KOPT-K1 (cell line): ENCODE results near the gene RXYLT1.

Experiments used
- H3K27ac ChIP-seq: fragments of 200-600 bp; sonication (generic); 2 replicates; pipeline ENCODE4 v1.5.1; 2016; ENCODE audit warnings: antibody characterized with exemption, mild to moderate bottlenecking, low read depth, low read length; ENCODE audit not compliant: poor library complexity, severe bottlenecking
- H3K36me3 ChIP-seq: fragments of 200-600 bp; sonication (generic); 2 replicates; pipeline ENCODE4 v1.5.1; 2017; ENCODE audit warnings: antibody characterized with exemption, mild to moderate bottlenecking, low read length, moderate library complexity; ENCODE audit not compliant: insufficient read depth
- H3K9me3 ChIP-seq: fragments of 200-600 bp; sonication (generic); 2 replicates; pipeline ENCODE4 v1.5.1; 2017; ENCODE audit warnings: antibody characterized with exemption, low read length, mild to moderate bottlenecking; ENCODE audit not compliant: insufficient read depth, poor library complexity, severe bottlenecking

Gene RXYLT1

DNA sequence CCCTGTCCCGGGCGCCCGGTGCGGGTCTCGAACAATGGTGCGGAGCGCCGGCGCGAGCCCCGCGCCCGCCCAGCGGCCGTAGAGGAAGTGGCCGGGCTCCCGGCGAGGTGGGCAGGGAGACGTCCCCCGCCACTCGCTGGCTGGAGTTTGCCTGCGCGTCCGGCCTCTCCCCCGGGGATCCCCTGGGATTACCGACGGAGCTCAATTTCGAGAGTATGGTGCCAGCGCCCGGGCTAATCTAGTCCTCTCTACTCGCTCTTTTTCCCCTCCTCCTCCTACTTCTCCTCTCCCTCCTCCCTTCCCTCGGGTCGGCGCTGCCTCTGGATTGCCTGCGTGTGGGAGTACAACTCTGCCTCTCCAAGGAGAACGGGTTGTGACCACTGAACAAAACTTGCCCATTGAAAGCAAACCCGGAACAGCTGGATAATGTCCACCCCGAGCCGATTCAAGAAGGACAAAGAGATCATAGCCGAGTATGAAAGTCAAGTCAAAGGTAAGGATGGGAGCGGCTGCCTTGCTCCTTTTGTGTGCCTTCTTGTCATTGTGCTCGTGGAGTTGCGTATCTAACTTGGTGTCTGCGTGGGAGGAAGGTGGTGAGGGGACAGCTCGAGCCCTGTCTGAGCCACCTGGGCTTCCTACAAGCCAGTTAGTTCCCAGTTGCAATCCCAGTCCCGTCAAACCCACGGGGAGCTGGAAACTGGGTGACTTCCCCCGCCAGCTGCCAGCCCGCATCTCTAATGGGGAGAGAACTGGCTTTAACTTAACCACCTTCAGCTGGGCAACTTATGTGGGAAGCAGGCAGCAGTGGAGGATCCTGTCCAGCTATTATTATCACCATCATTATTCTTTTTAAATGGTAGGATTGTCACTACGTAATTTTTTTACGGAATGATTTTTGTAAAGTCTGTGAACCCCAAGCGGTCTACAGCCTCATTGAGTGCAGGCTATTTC is 65.0 kb downstream of the RXYLT1 start, which contains the start of gene SRGAP1:
Gene SRGAP1 (plus strand): TSS at position 310 of the 951 bp plus-strand sequence. CDS start 117 bp downstream, at position 427.
- Histone ChIP-seq H3K27ac (no peak within 1 kb of the TSS), H3K36me3 (no peaks in the 10 kb centered on the region), H3K9me3 (no peaks in the 10 kb centered on the region)

DNA sequence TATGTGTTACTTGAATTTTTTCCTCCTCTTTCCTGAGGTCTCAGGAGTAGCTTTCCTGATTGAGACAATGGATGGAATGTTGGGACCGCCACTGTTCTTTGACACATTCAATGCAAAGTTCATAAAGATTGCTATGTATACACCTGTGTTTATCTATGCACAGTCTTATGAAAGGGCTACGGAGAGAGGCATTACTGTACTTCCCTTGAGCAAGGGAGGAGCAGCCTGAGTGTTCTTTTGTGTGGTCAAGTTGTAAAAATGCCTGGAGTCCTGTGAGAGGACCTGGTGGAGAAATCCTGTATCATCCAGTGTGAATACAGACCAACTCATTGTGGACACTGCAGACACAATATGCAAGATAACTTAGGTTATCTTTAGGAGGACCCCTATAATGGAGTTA is 66.0 kb downstream of the RXYLT1 start:
- Histone ChIP-seq H3K36me3 (no peaks in the 10 kb centered on the region), H3K9me3 (no peaks in the 10 kb centered on the region), H3K27ac (no peak overlapping the region)

DNA sequence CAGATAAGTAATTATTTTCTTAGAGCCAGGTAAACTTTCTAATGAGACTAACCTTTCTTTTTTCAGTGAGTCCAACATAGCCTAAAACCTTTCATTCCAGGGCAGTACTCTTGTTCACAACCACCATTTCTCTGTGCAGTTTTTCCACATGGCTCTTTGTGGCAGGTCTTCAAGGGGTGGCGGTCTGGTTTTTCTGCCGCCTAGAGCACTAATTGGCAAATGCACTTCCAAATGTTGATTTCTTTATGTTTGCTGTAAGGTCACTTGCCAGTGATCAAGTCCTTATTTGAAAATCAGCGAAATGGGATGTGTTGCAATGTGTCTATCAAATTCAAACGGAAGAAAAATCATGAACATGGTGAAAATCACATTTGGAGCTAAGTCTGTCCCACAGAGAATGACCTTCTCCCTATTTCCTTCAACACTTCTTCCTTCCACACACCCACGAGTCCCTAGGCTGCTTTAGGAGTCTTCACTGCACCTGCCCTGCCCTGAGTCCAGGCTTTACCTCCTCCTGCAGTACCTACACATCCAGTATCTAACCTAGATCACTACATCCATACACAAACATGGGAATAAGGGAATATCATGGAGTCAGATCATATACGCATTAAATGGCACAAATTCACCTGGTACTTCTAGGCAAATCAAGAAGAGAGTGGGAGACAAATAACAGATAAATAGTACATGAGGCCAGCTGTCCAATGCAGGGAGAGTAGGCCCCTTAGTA is 66.7 kb downstream of the RXYLT1 start:
- no peak overlapping the region for H3K27ac ChIP-seq
- H3K9me3 ChIP-seq = no peaks in the 10 kb centered on the region

DNA sequence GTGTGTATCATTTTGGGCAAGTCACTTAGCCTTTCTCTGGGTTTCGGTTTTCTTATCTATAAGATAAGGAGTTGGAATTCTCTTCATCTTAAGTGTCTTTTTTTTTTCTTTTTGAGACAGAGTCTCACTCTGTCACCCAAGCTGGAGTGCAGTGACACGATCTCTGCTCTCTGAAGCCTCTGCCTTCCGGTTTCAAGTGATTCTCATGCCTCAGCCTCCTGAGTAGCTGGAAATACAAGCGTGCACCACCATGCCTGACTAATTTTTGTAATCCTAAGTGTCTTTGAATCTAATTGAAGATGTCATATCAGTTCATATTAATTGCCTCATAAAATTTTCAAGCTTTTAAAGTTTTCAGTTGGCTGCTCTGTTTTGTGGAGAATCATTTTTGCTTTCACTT is 68.7 kb downstream of the RXYLT1 start:
- no peak overlapping the region for H3K27ac ChIP-seq
- no peaks in the 10 kb centered on the region for H3K9me3 ChIP-seq

More for the DNA sequence above, 66.7 kb downstream of the RXYLT1 start:
- no peaks in the 10 kb centered on the region for H3K36me3 ChIP-seq

DNA sequence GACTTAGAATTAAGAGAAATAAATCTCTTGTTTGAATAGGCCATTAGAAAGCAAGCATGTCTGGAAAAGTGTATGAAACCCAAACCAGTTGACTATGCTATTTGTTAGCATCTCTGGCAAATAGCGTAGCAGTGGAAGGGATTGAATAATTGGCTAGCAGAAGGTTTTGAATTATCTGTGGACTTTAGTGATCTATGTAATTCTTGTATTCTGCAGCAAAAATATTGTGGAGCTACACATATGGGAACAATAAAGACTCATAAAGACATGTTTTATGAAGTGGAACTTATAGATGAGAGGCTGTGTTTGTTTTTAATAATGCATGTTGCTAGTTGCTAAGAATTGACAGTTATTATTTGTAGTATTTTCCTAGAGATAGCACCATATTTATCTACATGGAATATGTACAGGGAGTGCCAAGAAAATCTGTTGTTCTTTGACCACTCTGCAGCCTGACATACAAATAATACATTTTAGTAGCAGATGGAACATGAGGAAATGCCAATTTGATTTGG is 69.5 kb downstream of the RXYLT1 start:
- Histone ChIP-seq H3K9me3 (no peaks in the 10 kb centered on the region), H3K36me3 (no peaks in the 10 kb centered on the region), H3K27ac (no peak overlapping the region)

More for the DNA sequence above, 68.7 kb downstream of the RXYLT1 start:
- no peaks in the 10 kb centered on the region for H3K36me3 ChIP-seq

DNA sequence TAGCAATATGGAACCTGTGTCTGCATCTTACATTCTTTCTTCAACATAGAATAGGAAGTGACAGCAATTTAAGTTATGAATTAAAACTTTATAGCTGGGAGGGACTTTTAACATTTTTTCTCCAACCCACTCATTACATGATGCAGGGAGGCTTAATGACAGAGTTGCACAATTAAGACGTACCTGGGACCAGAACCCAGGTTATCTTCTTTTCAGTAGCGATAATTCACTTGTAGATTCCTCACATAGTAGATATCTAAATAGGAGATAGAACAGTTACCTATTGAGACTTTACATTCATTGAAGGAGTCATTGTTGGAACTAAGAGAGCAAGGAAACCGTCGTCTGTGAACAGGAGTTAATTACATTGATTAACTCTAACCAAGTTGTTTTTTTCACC is 69.9 kb downstream of the RXYLT1 start:
- Histone ChIP-seq H3K36me3 (no peaks in the 10 kb centered on the region), H3K27ac (no peak overlapping the region)

DNA sequence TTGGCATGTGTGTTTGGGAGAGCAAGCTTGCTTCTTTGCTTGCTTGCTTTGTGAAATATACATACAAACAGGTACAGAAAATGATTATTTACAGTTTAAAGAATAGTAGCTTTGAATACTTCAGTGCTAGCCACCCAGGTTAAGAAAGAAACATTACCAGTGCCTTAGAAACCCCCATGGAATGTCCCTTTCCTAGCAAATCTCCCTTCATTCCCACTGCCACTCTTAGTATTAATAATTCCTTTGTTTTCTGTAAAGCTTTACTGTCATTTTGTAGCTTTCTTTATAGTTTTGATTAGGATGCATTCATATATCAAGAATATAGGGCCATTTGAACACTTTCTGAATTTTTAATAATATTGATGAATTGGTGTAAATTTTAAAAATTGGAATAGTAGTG is 74.3 kb downstream of the RXYLT1 start:
- H3K36me3 ChIP-seq = no peaks in the 10 kb centered on the region
- H3K9me3 ChIP-seq = no peaks in the 10 kb centered on the region
- no peak overlapping the region for H3K27ac ChIP-seq

More for the DNA sequence above, 69.9 kb downstream of the RXYLT1 start:
- H3K9me3 ChIP-seq = no peaks in the 10 kb centered on the region

DNA sequence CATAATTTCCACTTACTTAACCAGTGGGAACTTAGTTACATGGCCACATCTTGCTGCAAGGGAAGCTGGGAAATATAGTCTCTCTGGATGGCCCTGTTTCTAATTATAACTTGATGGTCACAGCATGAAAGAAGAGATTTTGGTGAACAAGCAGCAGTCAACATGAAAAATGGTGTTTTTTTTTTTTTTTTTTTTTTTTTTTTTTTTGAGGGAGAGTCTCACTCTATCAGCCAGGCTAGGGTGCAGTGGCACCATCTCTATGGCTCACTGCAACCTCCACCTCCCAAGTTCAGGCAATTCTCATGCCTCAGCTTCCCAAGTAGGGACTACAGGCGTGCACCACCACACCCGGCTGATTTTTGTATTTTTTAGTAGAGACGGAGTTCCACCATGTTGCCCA is 75.6 kb downstream of the RXYLT1 start:
- no peak overlapping the region for H3K27ac ChIP-seq
- H3K36me3 ChIP-seq = no peaks in the 10 kb centered on the region

DNA sequence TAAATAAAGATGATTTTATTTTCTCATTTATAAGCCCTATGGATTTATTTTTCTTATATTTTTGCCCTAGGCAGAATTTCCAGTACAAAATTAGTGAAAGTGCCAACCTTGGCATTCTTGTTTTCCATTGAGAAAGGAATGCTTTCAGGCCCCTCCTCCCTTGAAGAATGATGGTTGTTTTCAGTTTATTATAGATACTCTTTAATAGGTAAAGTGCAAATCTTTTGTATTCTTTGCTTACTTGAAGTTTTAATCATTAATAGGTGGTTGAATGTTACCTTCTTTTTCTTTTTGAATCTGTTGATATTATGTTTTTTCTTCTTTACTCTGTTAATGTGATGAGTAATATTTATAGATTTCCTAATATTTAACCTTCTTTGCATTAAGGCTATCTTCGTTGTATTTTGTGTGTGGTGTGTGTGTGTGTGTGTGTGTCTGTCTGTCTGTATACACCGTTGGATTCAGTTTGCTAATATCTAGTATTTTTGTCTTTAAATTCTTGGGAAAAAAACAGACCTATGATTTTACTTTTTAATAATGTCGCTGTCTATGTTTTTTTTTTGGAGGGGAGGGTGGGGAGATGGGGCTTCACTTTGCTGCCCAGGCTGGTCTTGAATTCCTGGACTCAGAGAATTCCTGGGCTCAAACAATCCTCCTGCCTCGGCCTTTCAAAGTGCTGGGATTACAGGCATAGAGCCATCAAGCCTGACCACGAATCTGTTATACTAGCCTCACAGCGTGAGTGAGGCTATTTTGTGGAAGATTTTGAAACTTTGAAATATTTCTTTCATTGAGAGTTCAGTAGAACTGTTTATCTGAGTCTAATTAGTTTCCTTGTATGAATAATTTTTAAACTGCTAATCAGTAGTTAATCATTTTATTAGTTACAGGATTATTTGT is 78.3 kb downstream of the RXYLT1 start:
- Histone ChIP-seq H3K9me3 (no peaks in the 10 kb centered on the region), H3K27ac (no peak overlapping the region), H3K36me3 (no peaks in the 10 kb centered on the region)

More for the DNA sequence above, 75.6 kb downstream of the RXYLT1 start:
- no peaks in the 10 kb centered on the region for H3K9me3 ChIP-seq
